Suprapubic skin (tissue), 4 donors: ENCODE measurements around the gene CABLES2.

ENCODE experiments used
- CTCF ChIP-seq, 2 donors: fragments of 200-600 bp in 1 of 2; fragments of 450-650 bp in 1 of 2; sonication (generic) in 1 of 2; IDR thresholded peaks; one replicate each; pipeline ENCODE4 v1.5.1; 2016 to 2019; ENCODE audit warnings: antibody characterized with exemption in 2 of 2, mild to moderate bottlenecking in 1 of 2, moderate library complexity in 1 of 2
- POLR2A ChIP-seq, 2 donors: fragments of 450-650 bp; IDR thresholded peaks; one replicate each; pipeline ENCODE4 v1.6.1; 2017; ENCODE audit warnings: antibody characterized with exemption in 2 of 2, mild to moderate bottlenecking in 2 of 2, moderate library complexity in 2 of 2
- POLR2AphosphoS5 ChIP-seq, 3 donors: sonication (generic); formaldehyde crosslinking; IDR thresholded peaks; one replicate each; pipeline ENCODE4 v1.6.1; 2017; ENCODE audit warnings: antibody characterized with exemption in 3 of 3

GRCh38 chr20:62402456-62403150 lies 4.5 kb downstream of the CABLES2 start:
- TF ChIP-seq CTCF (IDR thresholded peaks at IDR 0.05), result no peak
- TF ChIP-seq POLR2A (IDR thresholded peaks at IDR 0.05), result no peak
- TF ChIP-seq POLR2AphosphoS5 (IDR thresholded peaks at IDR 0.05), result no peak
